Measurements from ENCODE around the gene RASGRF2. TPM values are rescaled to one million over a fixed set of nuclear protein-coding genes. Genes with fewer than 3 reads are reported as not detected.
A peak's percentile ranks its signal among the peaks of the same experiment; 100 is the strongest.

The RASGRF2 gene
- total and polyA plus RNA-seq, 2 of the 8 experiments (the other 6 are each of a cell fraction or from before 2014, with no cell fraction given): 2.6 to 29.5 TPM

DNA sequence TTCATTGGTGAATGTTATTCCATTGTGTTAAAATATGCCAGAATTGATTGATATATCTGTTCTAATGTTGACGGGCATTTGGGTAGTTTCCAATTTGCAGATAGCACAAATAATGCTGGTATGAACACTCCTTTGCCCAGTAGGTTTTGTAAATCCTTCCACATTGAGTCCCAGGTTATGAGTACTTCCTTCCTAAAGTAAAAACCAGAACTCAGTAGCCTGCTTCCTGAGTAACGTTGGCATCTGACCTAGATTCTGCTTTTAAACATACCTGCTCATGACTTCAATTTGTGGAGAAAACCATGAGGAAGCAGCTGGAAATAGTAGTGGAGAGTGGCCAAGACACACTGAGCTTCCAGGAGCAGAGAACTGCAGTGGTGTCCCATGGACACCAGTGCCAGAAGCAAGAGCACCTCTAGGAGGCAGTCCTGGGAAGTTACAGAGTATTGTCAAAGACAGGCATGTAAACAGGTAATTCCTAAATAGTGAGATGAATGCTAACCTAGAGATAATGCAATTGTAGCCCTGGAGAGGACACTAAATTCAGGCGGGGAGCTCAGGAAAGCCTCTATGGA is 24.3 kb upstream of the RASGRF2 start:
- Histone ChIP-seq H3K27ac (ENCODE audit: low read depth, low read length) (no peak overlapping the region), H3K56ac (replicated peaks; ENCODE audit: insufficient read length, low read depth, low read length) (no peak overlapping the region), H3K9me3 (ENCODE audit: insufficient read depth in 2 of 2, low read depth in 1 of 2, low read length in 1 of 2) (no peaks in the 10 kb centered on the region), H2AFZ (ENCODE audit: low read length) (0 out of 2 replicates have a peak overlapping the region, but pooled peaks have one; percentile 1), H3K4me3 (ENCODE audit: extremely low read depth in 1 of 4, insufficient read depth in 2 of 4, low read depth in 3 of 4, low read length in 4 of 4) (no peak overlapping the region), H2BK5ac (ENCODE audit: low read depth, low read length) (no peak overlapping the region), H2BK20ac (ENCODE audit: low read length) (no peak overlapping the region), H4K91ac (replicated peaks; ENCODE audit: insufficient read length, low read length) (no peak overlapping the region), H3K23ac (ENCODE audit: insufficient read length) (no peak overlapping the region), H3K14ac (ENCODE audit: insufficient read length) (no peak overlapping the region), H4K20me1 (replicated peaks in 1 of 2; ENCODE audit: control insufficient read depth in 1 of 2, insufficient read depth in 2 of 2, low read length in 2 of 2) (no peaks in the 10 kb centered on the region), H4K5ac (ENCODE audit: insufficient read length, low read depth, low read length) (no peak overlapping the region), H3K4me1 (replicated peaks in 1 of 4; ENCODE audit: control insufficient read depth in 3 of 4, insufficient read depth in 4 of 4, low read length in 3 of 4) (no peaks in the 10 kb centered on the region), H2BK12ac (ENCODE audit: low read depth, low read length) (no peak overlapping the region), H3K23me2 (ENCODE audit: low read depth, low read length) (no peaks in the 10 kb centered on the region), H3K18ac (ENCODE audit: extremely low read depth, low read length) (no peak overlapping the region), H3K9ac (replicated peaks in 1 of 4; ENCODE audit: extremely low read depth in 1 of 4, low read depth in 3 of 4, low read length in 3 of 4) (no peak overlapping the region), H3K79me2 (ENCODE audit: control insufficient read depth in 1 of 2, insufficient read depth in 2 of 2, low read length in 2 of 2) (no peaks in the 10 kb centered on the region), H3K79me1 (ENCODE audit: low read depth, low read length) (no peaks in the 10 kb centered on the region), H3K4ac (replicated peaks; ENCODE audit: insufficient read length, low read depth, low read length) (no peak overlapping the region), H4K8ac (ENCODE audit: extremely low read depth, insufficient read depth, low read length) (no peak overlapping the region), H3K36me3 (ENCODE audit: control insufficient read depth in 2 of 4, insufficient read depth in 4 of 4, low read length in 3 of 4) (no peaks in the 10 kb centered on the region), H3K27me3 (replicated peaks in 1 of 4; ENCODE audit: control insufficient read depth in 3 of 4, extremely low read depth in 1 of 4, insufficient read depth in 3 of 4, low read length in 3 of 4) (no peaks in the 10 kb centered on the region), H2BK120ac (replicated peaks; ENCODE audit: low read depth, low read length) (no peak overlapping the region), H2BK15ac (ENCODE audit: low read length) (no peak overlapping the region), H2AK5ac (ENCODE audit: low read depth, low read length) (no peak overlapping the region), H3K4me2 (ENCODE audit: insufficient read depth in 1 of 2, low read depth in 2 of 2, low read length in 2 of 2) (no peak overlapping the region)
- DNase-seq (ENCODE audit: low read depth in 1 of 2, low spot score in 2 of 2) (no peak), FAIRE-seq (peak; percentile 90)
- ChIA-PET POLR2A (ENCODE audit: partially characterized antibody) (interaction anchor here (1.5 kb wide), 1 partner anchor 234 kb away, joined by 3 read pairs; no protein-coding TSS in a partner anchor), CTCF (ENCODE audit: partially characterized antibody) (interaction anchor here (0.6 to 3.1 kb wide), 40 partner anchors 8 to 378 kb away, joined by 3 to 29 read pairs (median 4); no protein-coding TSS in a partner anchor)
- 83% methylated on average over 3 of the region's 3 CpGs; no CpG with 5 or more reads in 1 of the 2 experiments for WGBS, 2 experiments (ENCODE audit: extremely low coverage in 1 of 2, insufficient coverage in 1 of 2, insufficient read length in 1 of 2, insufficient replicate concordance in 2 of 2, low coverage in 1 of 2, low lambda C conversion rate in 2 of 2, missing lambda C conversion rate in 1 of 2)
- TF ChIP-seq, protein P1, sequence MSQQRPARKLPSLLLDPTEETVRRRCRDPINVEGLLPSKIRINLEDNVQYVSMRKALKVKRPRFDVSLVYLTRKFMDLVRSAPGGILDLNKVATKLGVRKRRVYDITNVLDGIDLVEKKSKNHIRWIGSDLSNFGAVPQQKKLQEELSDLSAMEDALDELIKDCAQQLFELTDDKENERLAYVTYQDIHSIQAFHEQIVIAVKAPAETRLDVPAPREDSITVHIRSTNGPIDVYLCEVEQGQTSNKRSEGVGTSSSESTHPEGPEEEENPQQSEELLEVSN (IDR thresholded peaks at IDR 0.05): no peak
- TF ChIP-seq EGR1 (IDR thresholded peaks at IDR 0.05; ENCODE audit: borderline replicate concordance, low read depth, low read length): no peak
- TF ChIP-seq RAD21 (IDR thresholded peaks at IDR 0.05 in 1 of 2, conservative IDR thresholded peaks at IDR 0.05 in 1 of 2; ENCODE audit: low read depth in 2 of 2, low read length in 2 of 2): peak; percentile 74 to 79
- TF ChIP-seq, protein P2, sequence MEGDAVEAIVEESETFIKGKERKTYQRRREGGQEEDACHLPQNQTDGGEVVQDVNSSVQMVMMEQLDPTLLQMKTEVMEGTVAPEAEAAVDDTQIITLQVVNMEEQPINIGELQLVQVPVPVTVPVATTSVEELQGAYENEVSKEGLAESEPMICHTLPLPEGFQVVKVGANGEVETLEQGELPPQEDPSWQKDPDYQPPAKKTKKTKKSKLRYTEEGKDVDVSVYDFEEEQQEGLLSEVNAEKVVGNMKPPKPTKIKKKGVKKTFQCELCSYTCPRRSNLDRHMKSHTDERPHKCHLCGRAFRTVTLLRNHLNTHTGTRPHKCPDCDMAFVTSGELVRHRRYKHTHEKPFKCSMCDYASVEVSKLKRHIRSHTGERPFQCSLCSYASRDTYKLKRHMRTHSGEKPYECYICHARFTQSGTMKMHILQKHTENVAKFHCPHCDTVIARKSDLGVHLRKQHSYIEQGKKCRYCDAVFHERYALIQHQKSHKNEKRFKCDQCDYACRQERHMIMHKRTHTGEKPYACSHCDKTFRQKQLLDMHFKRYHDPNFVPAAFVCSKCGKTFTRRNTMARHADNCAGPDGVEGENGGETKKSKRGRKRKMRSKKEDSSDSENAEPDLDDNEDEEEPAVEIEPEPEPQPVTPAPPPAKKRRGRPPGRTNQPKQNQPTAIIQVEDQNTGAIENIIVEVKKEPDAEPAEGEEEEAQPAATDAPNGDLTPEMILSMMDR (IDR thresholded peaks at IDR 0.05; ENCODE audit: control extremely low read depth in 1 of 3, insufficient read depth in 1 of 3, low read depth in 1 of 3, low read length in 3 of 3): peak; percentile 55 to 70 (median 61)
- TF ChIP-seq KDM1A (IDR thresholded peaks at IDR 0.05; ENCODE audit: borderline replicate concordance, low read length): no peak

All from H1 (cell line).